Right lobe of liver (tissue), 6 donors: ENCODE results near the gene RTP5. TPM values are rescaled to one million over a fixed set of nuclear protein-coding genes. Genes with fewer than 3 reads are reported as not detected.

Experiments
- ATAC-seq, 4 donors: fragments of 200-7000 bp; cut with Tn5 transposase; one replicate each; pipeline ENCODE4 v1.9.1; 2020; ENCODE audit warnings: mild to moderate bottlenecking in 4 of 4, moderate library complexity in 4 of 4
- DNase-seq, 3 donors: peaks; one replicate each; pipeline ENCODE4 v3.0.0-alpha.2; 2020
- H3K27ac ChIP-seq, 3 donors: fragments of 200-600 bp; one replicate each; pipeline ENCODE4 v1.8.0; 2022
- H3K27me3 ChIP-seq, 2 donors: fragments of 200-600 bp; one replicate each; pipeline ENCODE4 v1.8.0; 2022
- H3K36me3 ChIP-seq, 4 donors: fragments of 200-600 bp; sonication (generic) in 1 of 4; one replicate each; pipeline versions ENCODE4 v1.5.1 to v1.8.0; 2017 to 2022; ENCODE audit warnings: control low read depth in 1 of 4
- H3K4me1 ChIP-seq, 4 donors: fragments of 200-600 bp; sonication (generic) in 1 of 4; one replicate each; pipeline versions ENCODE4 v1.5.1 to v1.8.0; 2017 to 2022; ENCODE audit warnings: control low read depth in 1 of 4
- H3K4me3 ChIP-seq, 3 donors: fragments of 200-600 bp; one replicate each; pipeline ENCODE4 v1.8.0; 2022
- H3K9me3 ChIP-seq, 4 donors: fragments of 200-600 bp; sonication (generic) in 1 of 4; one replicate each; pipeline versions ENCODE4 v1.5.1 to v1.8.0; 2017 to 2022; ENCODE audit warnings: control low read depth in 1 of 4
- POLR2A ChIP-seq: fragments of 450-650 bp; IDR thresholded peaks from one replicate; pipeline ENCODE4 v1.6.1; 2017; ENCODE audit warnings: antibody characterized with exemption, mild to moderate bottlenecking
- WGBS: methylation state at CpG from one replicate; pipeline ENCODE4 v1.1.6; 2018; ENCODE audit warnings: low coverage, low lambda C conversion rate; ENCODE audit not compliant: insufficient coverage; ENCODE audit errors: missing lambda C conversion rate; 5-methylcytosine and 5-hydroxymethylcytosine counted together
- intact Hi-C, 2 donors: fragments of 100-400 bp; cut with DNase I; formaldehyde crosslinking; loops; one replicate each; pipeline versions ENCODE4 v1.11.2 to v1.14.1; 2022
- total RNA-seq, 6 experiments: library from RNA; depleted of rRNA in 2 of 6; stranded (reverse); fragments of >200 nt in 2 of 6; fragmentation: NEBNext Ultra II Directional in 3 of 6; extraction: Animal tissue kit (Norgen Biotek cat#: 25700) in 3 of 6; gene quantifications; one replicate each; pipeline versions ENCODE4 v1.1.0 to v1.2.4, GENCODE V29; 2016 to 2023
- TF ChIP-seq, protein P1 (sequence below), 4 donors: fragments of 200-600 bp in 3 of 4; fragments of 450-650 bp in 1 of 4; IDR thresholded peaks; one replicate each; pipeline versions ENCODE4 v1.5.1 to v1.8.0; 2016 to 2022; ENCODE audit warnings: antibody characterized with exemption in 4 of 4, mild to moderate bottlenecking in 2 of 4
- donor health status: DM: no; HTN: yes; CAD: no.
- donor health status: DM: no; HTN: no; CAD: no.
- donor health status: DM: no; HTN: no; CAD: no.
- donor health status: DM: no; HTN: yes; CAD: no.
- donor health status: DM: no; HTN: yes; CAD: no.

RTP5 gene
- total RNA-seq, 6 experiments from 2014 or later = not detected

DNA sequence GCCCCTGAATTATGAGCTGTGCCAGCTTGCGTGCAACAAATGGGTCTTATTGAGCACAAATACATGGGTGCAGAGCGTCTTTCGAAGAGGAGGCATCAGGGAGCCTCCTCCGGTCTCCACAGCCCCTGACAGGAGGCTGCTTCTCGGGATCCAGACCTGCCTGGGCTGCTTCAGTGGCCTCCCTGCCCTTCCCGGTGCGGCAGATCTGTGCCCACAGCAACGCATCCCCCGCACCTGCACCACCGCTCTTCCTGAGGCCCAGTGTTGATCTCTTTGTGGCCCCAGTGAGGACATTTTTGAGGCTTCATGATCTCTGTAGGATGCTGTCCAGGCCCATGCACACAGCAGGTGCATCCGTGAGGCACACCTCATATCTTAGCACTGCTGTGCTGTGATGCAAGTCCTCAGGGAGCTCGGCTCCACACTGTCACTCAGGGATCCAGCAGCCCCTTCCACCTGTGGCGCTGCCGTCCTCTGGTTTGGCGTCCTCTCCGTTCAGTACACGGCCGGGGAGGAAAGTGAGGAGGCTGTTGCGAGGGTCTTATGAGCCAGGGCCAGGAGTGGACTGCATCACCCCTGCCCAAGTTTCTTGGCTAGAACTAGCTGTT, 17.4 kb downstream of the RTP5 start:
- no peak for DNase-seq
- TF ChIP-seq POLR2A = no peak
- TF ChIP-seq, protein P1, sequence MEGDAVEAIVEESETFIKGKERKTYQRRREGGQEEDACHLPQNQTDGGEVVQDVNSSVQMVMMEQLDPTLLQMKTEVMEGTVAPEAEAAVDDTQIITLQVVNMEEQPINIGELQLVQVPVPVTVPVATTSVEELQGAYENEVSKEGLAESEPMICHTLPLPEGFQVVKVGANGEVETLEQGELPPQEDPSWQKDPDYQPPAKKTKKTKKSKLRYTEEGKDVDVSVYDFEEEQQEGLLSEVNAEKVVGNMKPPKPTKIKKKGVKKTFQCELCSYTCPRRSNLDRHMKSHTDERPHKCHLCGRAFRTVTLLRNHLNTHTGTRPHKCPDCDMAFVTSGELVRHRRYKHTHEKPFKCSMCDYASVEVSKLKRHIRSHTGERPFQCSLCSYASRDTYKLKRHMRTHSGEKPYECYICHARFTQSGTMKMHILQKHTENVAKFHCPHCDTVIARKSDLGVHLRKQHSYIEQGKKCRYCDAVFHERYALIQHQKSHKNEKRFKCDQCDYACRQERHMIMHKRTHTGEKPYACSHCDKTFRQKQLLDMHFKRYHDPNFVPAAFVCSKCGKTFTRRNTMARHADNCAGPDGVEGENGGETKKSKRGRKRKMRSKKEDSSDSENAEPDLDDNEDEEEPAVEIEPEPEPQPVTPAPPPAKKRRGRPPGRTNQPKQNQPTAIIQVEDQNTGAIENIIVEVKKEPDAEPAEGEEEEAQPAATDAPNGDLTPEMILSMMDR (IDR thresholded peaks at IDR 0.05) = no peak
- H3K4me3 ChIP-seq = no peak overlapping the region
- ATAC-seq = no peak
- 98% methylated on average over 9 of the region's 19 CpGs for WGBS
- H3K27me3 ChIP-seq = no peaks in the 10 kb centered on the region
- intact Hi-C loops = no loop called here
- H3K9me3 ChIP-seq = no peaks in the 10 kb centered on the region
- H3K27ac ChIP-seq = no peak overlapping the region
- H3K36me3 ChIP-seq = no peaks in the 10 kb centered on the region
- H3K4me1 ChIP-seq = peaks cover 0 to 21% (median 4%) of the 10 kb centered on the region in 4 donors

DNA sequence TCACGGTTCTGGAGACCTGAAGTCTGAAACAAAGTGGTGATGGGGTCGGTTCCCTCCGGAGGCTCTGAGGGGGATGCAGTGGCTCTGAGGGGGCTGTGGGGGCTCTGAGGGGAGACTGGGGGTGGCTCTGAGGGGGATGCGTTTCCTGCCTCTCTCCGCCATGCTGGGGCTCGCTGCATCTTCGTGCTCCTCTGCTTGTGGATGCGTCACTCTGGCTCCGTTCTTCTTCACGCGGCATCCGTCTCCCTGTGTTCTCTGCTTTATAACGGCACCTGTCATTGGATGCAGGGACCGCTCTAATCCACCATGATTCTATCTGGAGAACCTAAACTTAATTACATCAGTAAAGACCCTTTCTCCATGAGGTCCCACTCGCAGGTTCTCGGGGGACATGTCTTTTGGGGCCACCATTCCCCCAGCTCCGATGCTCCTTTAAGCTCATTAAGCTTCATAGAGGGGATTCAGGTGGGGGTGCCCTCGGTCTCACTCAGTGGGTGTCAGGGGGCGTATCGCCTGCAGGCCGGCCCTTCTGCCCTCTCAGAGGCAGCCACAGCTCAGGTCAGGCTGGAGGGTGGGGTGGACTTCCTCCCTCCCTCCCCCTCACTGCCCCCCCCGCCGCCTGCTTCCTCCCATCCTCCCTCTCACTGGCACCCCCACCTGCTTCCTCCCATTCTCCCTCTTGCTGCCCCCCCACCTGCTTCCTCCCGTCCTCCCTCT, 18.4 kb downstream of the RTP5 start:
- H3K27ac ChIP-seq = no peak overlapping the region
- no peaks in the 10 kb centered on the region for H3K27me3 ChIP-seq
- intact Hi-C loops = no loop called here
- WGBS = 86% methylated on average over 7 of the region's 24 CpGs
- no peak for TF ChIP-seq POLR2A
- TF ChIP-seq, protein P1 (IDR thresholded peaks at IDR 0.05) = no peak
- DNase-seq (peak in 1 of 3 donors; percentile 24), ATAC-seq (no peak)
- peaks cover 0 to 29% (median 5%) of the 10 kb centered on the region in 4 donors for H3K4me1 ChIP-seq
- no peaks in the 10 kb centered on the region for H3K9me3 ChIP-seq
- no peak overlapping the region for H3K4me3 ChIP-seq
- no peaks in the 10 kb centered on the region for H3K36me3 ChIP-seq

DNA sequence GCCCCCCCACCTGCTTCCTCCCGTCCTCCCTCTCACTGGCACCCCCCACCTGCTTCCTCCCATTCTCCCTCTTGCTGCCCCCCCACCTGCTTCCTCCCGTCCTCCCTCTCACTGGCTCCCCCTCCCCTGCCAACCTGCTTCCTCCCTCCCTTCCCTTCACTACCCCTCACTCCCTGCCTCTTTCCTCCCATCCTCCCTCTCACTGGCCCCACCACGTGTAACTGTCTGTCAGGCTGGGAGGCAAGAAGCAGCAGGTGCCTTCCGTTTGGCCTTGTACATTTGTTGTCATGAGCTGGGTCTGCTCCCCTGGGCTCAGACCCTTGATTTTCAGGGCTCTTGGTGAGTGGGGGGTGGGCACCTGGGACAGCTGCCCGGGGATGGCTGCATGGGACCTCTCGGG, 19.1 kb downstream of the RTP5 start:
- Histone ChIP-seq H3K9me3 (no peaks in the 10 kb centered on the region), H3K27ac (no peak overlapping the region), H3K36me3 (no peaks in the 10 kb centered on the region), H3K4me3 (no peak overlapping the region), H3K4me1 (peaks cover 0 to 24% (median 5%) of the 10 kb centered on the region in 4 donors), H3K27me3 (no peaks in the 10 kb centered on the region)
- no peak for TF ChIP-seq POLR2A
- TF ChIP-seq, protein P1 (IDR thresholded peaks at IDR 0.05) = no peak
- WGBS = 82% methylated on average over 5 of the region's 6 CpGs
- DNase-seq (peak in 1 of 3 donors; percentile 33), ATAC-seq (no peak)
- intact Hi-C loops = no loop called here

DNA sequence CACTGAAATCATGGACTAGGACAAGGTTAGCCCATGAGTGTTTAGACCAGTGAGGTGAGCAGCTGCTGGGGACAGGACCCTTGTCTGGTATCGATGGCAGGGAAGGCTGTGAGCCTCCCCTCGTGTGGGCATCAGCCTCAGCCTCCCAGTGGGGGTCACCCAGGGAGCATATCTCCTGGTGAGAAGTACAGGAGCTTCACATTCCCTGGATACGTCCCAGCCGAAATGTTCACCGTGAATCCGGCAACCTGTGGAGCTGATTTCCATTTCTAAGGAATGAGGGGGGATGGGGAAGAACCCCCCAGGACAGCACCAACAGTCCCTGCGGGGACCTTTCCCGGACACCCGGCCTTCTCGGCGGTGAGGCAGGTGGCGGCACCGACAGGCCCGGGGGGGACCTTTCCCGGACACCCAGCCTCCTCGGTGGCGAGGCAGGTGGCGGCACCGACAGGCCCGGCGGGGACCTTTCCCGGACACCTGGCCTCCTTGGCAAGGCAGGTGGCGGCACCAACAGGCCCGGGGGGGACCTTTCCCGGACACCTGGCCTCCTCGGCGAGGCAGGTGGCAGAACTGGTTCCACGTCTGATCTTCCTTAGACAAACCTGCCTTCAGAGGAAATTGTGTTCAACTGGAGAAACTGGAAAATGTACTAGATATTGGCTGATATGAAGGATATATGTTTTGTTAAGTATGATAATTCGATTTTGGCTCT, 21.2 kb downstream of the RTP5 start:
- H3K4me1 ChIP-seq = peaks cover 0 to 19% (median 5%) of the 10 kb centered on the region in 4 donors
- H3K27ac ChIP-seq = no peak overlapping the region
- TF ChIP-seq, protein P1 (IDR thresholded peaks at IDR 0.05) = no peak
- TF ChIP-seq POLR2A = no peak
- DNase-seq = peak in 1 of 3 donors; percentile 30
- no peak for ATAC-seq
- no peak overlapping the region for H3K4me3 ChIP-seq
- 97% methylated on average over 6 of the region's 29 CpGs for WGBS
- intact Hi-C loops = no loop called here
- H3K9me3 ChIP-seq = no peaks in the 10 kb centered on the region
- no peaks in the 10 kb centered on the region for H3K27me3 ChIP-seq
- no peaks in the 10 kb centered on the region for H3K36me3 ChIP-seq
